Fibroblast of upper back skin (primary cell): Measurements from ENCODE around the gene TIAM2.
A peak's percentile ranks its signal among the peaks of the same experiment; 100 is the strongest.

Experiments used
- DNase-seq: peaks from one replicate; pipeline ENCODE4 v3.0.0-alpha.2; 2013

The TIAM2 gene

GRCh38 chr6:155267411-155267810 lies 272.3 kb downstream of the TIAM2 start:
- DNase-seq = no peak

- peak; percentile 61 for DNase-seq
Observed at GRCh38 chr6:155268088-155268867, 273.2 kb downstream of the TIAM2 start.

- no peak for DNase-seq
Observed at GRCh38 chr6:155269765-155270164, 274.6 kb downstream of the TIAM2 start.

GRCh38 chr6:155270561-155271091 lies 275.5 kb downstream of the TIAM2 start:
- DNase-seq = no peak

- DNase-seq = no peak
Observed at GRCh38 chr6:155271145-155271544, 276.0 kb downstream of the TIAM2 start.

GRCh38 chr6:155272353-155273232 lies 277.5 kb downstream of the TIAM2 start:
- peak; percentile 47 for DNase-seq

GRCh38 chr6:155273431-155273830 lies 278.3 kb downstream of the TIAM2 start:
- DNase-seq = peak; percentile 99

GRCh38 chr6:155274106-155274505 lies 279.0 kb downstream of the TIAM2 start:
- peak; percentile 92 for DNase-seq

- no peak for DNase-seq
Observed at GRCh38 chr6:155274533-155274932, 279.4 kb downstream of the TIAM2 start.

- no peak for DNase-seq
Observed at GRCh38 chr6:155275808-155276480, 280.8 kb downstream of the TIAM2 start.

GRCh38 chr6:155276638-155277037 lies 281.5 kb downstream of the TIAM2 start:
- DNase-seq = no peak

- no peak for DNase-seq
Observed at GRCh38 chr6:155278319-155279049, 283.4 kb downstream of the TIAM2 start.

- DNase-seq = no peak
Observed at GRCh38 chr6:155284775-155285174, 289.7 kb downstream of the TIAM2 start.

- no peak for DNase-seq
Observed at GRCh38 chr6:155287762-155288161, 292.6 kb downstream of the TIAM2 start.

- DNase-seq = no peak
Observed at GRCh38 chr6:155290491-155290890, 295.4 kb downstream of the TIAM2 start.

- no peak for DNase-seq
Observed at GRCh38 chr6:155291291-155291690, 296.2 kb downstream of the TIAM2 start.

GRCh38 chr6:155292711-155293110 lies 297.6 kb downstream of the TIAM2 start:
- DNase-seq = no peak

- no peak for DNase-seq
Observed at GRCh38 chr6:155297669-155298068, 302.6 kb downstream of the TIAM2 start.

- DNase-seq = peak; percentile 81
Observed at GRCh38 chr6:155301867-155302266, 306.8 kb downstream of the TIAM2 start.

- no peak for DNase-seq
Observed at GRCh38 chr6:155303361-155303870, 308.3 kb downstream of the TIAM2 start.

- no peak for DNase-seq
Observed at GRCh38 chr6:155306958-155307357, 311.8 kb downstream of the TIAM2 start.
